HS-5 (cell line): ENCODE measurements around the gene ESPN.

Source experiments
- DNase-seq: peaks from one replicate; pipeline ENCODE4 v3.0.0-alpha.2; 2012; ENCODE audit warnings: low read depth

Gene ESPN

GRCh38 chr1:6466751-6467150 lies 42.2 kb downstream of the ESPN start:
- no peak for DNase-seq

- DNase-seq: no peak
Observed at GRCh38 chr1:6467224-6467623, 42.6 kb downstream of the ESPN start.

DNA sequence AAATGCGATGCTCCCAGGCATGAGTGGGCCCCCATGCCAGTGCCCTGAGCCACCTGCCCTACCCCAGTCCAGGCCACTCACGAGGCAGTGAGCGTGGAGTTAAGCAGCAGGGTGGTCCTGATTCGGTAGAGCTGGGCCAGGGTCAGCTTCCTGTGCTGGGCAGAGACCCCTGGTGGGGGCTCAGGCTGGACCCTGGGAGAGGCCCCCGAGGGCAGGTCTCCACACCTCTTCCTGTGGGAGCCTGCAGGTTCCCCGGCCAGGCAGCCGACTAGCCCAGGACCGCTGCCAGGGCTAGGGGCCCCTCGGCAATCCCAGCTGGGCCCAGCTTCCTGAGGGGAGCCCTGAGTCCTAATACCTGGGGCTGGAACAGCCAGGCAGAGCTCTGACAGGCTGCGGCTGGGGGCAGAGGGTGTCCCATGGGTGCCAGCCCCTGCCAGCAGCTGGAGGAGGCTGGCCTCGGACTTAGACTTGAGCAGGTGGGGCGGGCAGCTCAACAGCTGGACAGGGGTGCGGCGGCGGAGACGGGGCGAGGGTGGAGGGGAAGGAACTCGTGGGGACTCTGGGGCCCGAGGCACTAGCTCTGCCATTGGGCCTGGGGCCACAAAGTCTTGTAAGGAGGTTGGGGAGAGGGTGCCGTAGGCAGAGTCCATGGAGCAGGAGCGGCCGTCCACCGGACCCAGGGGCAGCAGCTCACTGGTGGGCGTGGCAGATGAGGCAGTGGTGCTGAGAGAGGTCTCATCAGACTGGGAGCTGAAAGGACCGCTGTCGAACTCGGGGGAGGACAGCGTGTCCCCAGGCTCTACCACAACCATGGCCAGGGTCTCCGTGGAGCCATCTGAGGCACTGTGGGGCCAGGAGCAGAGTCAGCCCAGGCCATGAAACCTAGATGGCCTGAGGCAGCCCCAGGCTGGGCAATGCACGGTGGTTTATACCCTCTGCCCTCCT lies 43.4 kb downstream of the ESPN start:
- DNase-seq: no peak

DNA sequence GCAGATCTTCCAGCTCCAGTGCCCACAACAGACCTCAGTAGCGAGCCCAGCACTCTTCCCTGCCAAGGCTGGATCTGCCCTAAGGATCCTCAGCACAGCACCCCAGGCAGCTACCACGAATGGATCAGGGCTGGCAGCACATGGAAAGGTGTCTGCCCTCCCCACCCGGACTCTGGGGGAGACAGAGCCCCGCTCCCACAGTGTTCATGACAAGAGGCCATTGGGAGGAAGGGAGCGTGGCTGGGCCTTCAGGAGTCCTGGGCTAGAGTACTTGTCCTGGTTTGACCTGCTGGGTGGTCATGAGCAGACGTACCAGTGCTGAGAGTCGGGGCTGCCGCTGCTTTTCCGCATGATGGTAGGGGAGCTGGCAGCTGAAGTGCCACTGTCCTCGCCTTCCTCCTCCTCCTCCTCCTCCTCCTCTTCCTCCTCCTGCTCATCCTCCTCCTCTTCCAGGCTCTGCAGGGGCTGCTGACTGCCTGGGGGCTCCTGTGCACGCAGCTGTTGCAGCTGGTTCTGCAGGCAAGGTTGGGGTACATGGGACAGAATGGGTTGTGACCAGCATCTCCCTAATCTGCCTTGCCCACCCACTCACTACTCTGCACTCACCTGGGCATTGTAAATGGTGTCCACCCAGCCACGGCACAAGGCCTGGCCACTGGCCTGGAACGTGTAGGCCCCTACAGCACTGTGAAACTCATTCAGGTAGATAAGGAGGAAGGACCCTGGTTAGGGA lies 44.3 kb downstream of the ESPN start:
- DNase-seq: no peak

DNA sequence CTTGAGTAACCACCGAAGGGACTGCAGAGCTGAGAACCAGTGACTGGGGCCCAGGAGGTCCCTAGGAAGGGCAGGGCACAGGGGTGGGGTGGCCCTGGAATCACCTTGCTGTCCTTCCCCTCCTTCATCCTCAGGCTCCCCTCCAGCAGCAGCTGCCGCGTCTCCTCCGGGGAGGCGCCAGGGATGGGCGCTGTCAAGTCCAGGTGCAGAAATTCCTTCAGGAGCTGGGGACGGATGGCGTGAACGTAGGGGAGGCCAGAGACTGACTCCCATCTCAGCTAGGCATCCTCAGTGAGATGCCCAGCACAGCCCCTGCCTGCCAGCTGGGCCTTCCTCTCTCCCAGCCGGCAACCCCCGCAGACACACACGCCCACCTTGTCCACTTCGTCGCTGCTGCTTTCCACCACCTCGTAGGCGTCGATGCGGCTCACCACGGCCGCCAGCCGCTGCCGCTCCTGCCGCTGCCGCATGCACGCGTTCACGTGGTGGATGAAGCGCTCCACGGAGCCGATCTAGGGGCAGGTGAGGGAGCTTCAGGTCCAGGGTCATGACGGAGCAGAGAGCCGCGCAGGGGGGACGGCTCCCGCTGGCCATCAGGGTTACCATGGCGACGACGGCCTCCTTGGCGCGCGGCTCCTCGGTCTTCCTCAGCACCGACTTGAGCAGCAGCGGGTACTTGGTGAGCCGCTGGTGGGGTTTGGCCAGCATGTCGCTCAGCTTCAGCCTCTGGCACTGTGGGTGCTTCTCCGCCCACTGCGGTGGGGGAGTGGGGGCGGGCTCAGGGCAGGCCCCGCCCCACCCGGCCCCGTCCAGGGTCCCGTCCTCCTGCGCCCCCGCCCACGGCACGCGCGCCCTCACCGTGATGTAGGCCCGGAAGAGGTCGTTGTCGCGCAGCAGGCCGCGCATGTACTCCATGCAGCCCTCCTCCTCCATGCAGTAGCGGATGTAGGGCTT lies 45.8 kb downstream of the ESPN start:
- DNase-seq: no peak

GRCh38 chr1:6471086-6471969 lies 46.8 kb downstream of the ESPN start:
- DNase-seq: no peak

DNA sequence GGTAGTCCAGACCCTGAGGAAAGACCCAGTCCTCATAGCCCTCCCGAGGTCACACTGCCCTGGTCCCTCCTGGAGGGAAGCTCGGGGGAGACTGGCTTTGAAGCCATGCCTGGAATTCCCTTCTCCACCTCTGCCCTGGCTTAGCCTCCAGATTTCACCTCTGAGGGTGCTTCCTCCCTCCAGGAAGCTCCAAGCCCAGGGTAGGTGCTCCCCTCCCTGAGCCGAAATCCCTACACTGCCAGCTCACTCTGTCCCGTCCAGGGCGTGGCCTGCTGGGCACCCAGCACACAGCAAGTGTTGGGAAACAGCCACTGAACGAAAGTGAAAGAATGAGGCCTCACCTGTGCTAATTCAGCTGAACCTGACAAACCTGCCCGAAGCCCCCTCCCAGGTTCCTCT lies 47.4 kb downstream of the ESPN start:
- no peak for DNase-seq

DNA sequence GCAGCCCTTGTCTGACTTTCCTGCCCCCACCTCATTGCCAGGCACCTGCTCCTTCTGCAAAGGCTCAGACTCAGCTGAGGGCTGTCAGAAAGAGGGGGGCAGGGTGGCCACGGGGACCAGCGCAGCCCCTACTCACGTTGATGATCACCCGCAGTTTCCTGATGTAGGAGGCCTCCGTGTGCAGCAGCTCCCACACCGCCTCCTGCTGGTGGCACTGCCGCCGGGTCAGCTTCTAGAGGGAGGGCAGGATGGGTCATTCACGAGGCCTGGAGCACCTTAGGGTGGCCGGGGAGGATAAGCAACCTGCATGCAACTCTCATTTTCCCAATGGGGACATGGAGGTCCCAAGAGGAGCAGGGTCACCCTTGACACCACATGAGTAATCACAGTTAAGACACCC lies 47.8 kb downstream of the ESPN start:
- no peak for DNase-seq

- no peak for DNase-seq
Observed at GRCh38 chr1:6473156-6473555, 48.6 kb downstream of the ESPN start.

DNA sequence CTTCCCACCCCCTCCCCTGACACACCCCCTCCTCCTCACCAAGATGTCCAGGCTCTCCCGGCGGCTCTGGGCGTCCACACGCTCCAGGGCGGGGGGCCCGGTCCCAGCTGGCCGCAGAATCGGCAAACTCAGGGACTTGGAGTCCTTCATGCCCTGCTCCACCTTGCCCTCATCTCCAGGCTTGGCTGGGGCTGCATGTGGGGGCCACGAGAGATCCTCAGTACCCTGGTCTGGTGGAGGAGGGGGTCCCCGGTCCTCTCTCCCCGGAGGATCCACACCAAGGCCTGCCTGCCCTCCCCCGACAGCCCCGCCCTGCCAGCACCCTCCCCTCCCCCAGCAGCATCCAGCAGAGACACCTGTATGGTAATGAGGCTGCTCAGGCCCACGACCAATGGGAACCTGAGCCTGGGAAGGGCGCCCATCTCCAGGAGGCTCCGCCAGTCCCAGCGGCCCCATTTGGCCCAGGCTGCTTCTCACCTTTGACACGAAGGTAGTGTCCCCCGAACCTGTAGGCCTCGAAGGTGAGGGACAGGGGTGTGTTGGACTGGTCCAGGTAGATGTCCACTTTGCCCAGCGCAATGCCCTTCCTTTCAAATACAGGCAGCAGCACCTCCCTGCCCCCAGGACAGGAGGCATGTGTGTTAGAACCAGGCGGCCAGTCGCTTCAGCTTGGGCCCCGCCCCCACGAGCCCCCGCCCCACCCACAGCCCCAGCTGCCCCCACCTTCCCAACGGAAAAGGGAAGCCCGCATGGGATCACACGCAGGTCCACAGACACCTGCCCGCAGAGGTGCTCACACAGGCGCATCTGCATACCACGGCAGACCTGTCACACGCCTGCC lies 49.6 kb downstream of the ESPN start:
- DNase-seq: no peak

GRCh38 chr1:6474815-6475282 lies 50.3 kb downstream of the ESPN start:
- no peak for DNase-seq

GRCh38 chr1:6475381-6476133 lies 51.0 kb downstream of the ESPN start:
- no peak for DNase-seq

DNA sequence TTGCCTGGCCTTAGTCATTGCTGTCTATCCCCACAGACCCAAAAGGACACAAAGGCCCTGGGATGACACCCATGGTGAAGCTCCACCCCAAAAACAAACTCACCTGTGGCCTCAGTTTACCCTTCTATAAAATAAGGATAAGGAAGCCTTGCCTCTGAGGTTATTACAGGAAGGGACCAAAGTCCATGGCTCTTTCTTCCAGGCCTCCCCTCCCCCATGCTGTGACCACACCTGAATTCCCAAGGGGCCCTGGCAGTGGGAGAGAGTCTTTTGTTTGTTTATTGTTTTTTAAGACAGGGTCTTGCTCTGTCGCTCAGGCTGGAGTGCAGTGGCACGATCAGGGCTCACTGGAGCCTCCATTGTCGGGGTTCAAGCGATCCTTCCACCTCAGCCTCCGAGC lies 51.9 kb downstream of the ESPN start:
- DNase-seq: no peak

GRCh38 chr1:6477039-6477820 lies 52.7 kb downstream of the ESPN start:
- no peak for DNase-seq

- no peak for DNase-seq
Observed at GRCh38 chr1:6481820-6482219, 57.2 kb downstream of the ESPN start.

DNA sequence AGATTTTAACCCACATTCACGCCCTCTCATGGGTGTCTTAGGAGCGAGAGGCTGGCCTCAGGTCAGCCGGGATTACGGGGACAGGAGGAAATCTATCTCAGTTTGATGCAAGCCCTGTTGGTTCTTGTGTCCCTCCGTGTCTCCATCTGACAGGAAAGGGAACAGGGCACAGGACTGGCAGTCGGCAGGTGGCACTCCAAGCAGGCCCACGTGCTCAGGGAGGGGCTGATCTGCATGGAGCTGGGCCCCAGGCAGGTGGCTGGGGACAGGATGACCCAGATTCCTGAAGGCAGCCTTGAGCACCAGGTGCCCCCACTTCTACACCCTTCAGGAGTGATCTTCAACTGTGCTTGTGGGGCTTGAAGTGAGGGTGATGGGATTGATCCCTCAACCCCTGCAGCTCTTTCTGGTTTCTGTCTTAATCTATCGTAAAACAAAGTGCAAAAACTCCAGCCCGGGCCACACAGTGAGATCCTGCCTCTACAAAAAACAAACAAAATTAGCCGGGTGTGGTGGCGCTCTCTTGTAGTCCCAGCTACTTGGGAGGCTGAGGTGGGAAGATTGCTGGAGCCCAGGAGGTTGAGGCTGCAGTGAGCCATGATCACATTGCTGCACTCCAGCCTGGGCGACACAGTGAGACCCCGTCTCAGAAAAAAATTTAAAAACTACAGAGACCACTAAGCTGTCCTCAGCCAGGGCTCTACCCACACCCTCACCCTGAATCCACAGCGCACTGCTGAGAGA lies 58.6 kb downstream of the ESPN start:
- DNase-seq: no peak

- no peak for DNase-seq
Observed at GRCh38 chr1:6483761-6484117, 59.2 kb downstream of the ESPN start.

DNA sequence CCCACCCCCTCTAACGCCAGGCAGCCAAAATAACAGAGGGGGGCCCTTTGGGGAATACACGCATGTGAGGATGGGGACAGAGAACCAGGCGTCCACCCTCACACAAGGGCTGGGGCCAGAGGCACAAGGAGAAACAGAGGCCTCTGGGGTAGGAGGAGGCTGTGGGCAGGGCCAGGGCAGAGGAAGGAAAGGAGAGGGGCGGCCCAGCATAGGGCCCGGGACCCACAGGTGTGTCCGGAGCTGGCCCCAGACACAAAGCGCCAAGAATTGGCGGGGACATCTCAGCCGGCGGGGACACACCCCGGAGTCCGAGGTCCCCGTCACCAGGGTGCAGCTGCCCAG lies 60.2 kb downstream of the ESPN start:
- DNase-seq: no peak
